Loucy (cell line): ENCODE data around the gene TEX261.
"Not testable (repeated sequence)": the region's sequence is repeated elsewhere in the genome, so short reads cannot be mapped to it uniquely, and the experiment has no call there.

Experiments used
- H2AFZ ChIP-seq: fragments of 200-600 bp; sonication (generic); 2 replicates; pipeline ENCODE4 v1.6.0; 2016; ENCODE audit warnings: antibody characterized with exemption, mild to moderate bottlenecking, low read length, moderate library complexity
- H3F3A ChIP-seq: fragments of 200-600 bp; 2 replicates; pipeline ENCODE4 v1.6.0; 2016; ENCODE audit warnings: antibody characterized with exemption, low read depth, mild to moderate bottlenecking
- H3K27me3 ChIP-seq: fragments of 200-600 bp; sonication (generic); 2 replicates; pipeline ENCODE4 v1.6.1; 2014; ENCODE audit warnings: low read length, mild to moderate bottlenecking; ENCODE audit not compliant: insufficient read depth, poor library complexity, severe bottlenecking
- H3K36me3 ChIP-seq: fragments of 200-600 bp; sonication (generic); 2 replicates; pipeline ENCODE4 v1.6.1; 2016; ENCODE audit warnings: low read length; ENCODE audit not compliant: insufficient read depth
- H3K4me1 ChIP-seq: fragments of 200-600 bp; sonication (generic); 2 replicates; pipeline ENCODE4 v1.5.1; 2014; ENCODE audit warnings: low read length, mild to moderate bottlenecking; ENCODE audit not compliant: insufficient read depth, poor library complexity, severe bottlenecking
- H3K4me2 ChIP-seq: fragments of 200-600 bp; sonication (generic); 2 replicates; pipeline ENCODE4 v1.6.0; 2014; ENCODE audit warnings: antibody characterized with exemption, low read length, low read depth, mild to moderate bottlenecking; ENCODE audit not compliant: poor library complexity, severe bottlenecking
- H3K4me3 ChIP-seq: fragments of 200-600 bp; sonication (generic); 2 replicates; pipeline ENCODE4 v1.5.1; 2014; ENCODE audit warnings: low read length, mild to moderate bottlenecking, mixed read lengths; ENCODE audit not compliant: poor library complexity, severe bottlenecking
- H3K79me2 ChIP-seq: fragments of 200-600 bp; sonication (generic); 2 replicates; pipeline ENCODE4 v1.6.1; 2014; ENCODE audit warnings: low read length; ENCODE audit not compliant: insufficient read depth
- H3K9ac ChIP-seq: fragments of 200-600 bp; sonication (generic); 2 replicates; pipeline ENCODE4 v1.6.0; 2014; ENCODE audit warnings: mild to moderate bottlenecking, low read depth, low read length, moderate library complexity; ENCODE audit not compliant: poor library complexity, severe bottlenecking
- H3K9me2 ChIP-seq: fragments of 200-600 bp; sonication (generic); replicated peaks from 2 replicates; pipeline ENCODE4 v1.6.1; 2016; ENCODE audit warnings: low read depth, low read length, mixed read lengths
- H3K9me3 ChIP-seq: fragments of 200-600 bp; sonication (generic); 2 replicates; pipeline ENCODE4 v1.6.1; 2014; ENCODE audit warnings: mild to moderate bottlenecking, antibody characterized with exemption, low read length, low read depth; ENCODE audit not compliant: insufficient read depth
- H4K20me1 ChIP-seq: fragments of 200-600 bp; sonication (generic); 2 replicates; pipeline ENCODE4 v1.6.0; 2014; ENCODE audit warnings: antibody characterized with exemption, low read length, mild to moderate bottlenecking; ENCODE audit not compliant: insufficient read depth, poor library complexity, severe bottlenecking
- EZH2phosphoT487 ChIP-seq: fragments of 200-600 bp; IDR thresholded peaks from 2 replicates; pipeline ENCODE4 v1.6.1; 2018; ENCODE audit warnings: antibody characterized with exemption, mild to moderate bottlenecking, moderate library complexity, borderline replicate concordance
- TF ChIP-seq, protein P1 (sequence below): fragments of 200-600 bp; sonication (generic); conservative IDR thresholded peaks from 2 replicates; pipeline ENCODE4 v1.5.1; 2014; ENCODE audit warnings: mild to moderate bottlenecking, antibody characterized with exemption, low read length

TEX261 gene

GRCh38 chr2:71000780-71001591 is 6.3 kb upstream of the TEX261 start:
- H3K4me1 ChIP-seq = peaks cover 14% of the 10 kb centered on the region
- no peaks in the 10 kb centered on the region for H3K9me3 ChIP-seq
- H3K4me2 ChIP-seq = peak overlapping the region; percentile 64
- no peaks in the 10 kb centered on the region for H4K20me1 ChIP-seq
- no peaks in the 10 kb centered on the region for H3K27me3 ChIP-seq
- H3F3A ChIP-seq = no peaks in the 10 kb centered on the region
- TF ChIP-seq, protein P1, sequence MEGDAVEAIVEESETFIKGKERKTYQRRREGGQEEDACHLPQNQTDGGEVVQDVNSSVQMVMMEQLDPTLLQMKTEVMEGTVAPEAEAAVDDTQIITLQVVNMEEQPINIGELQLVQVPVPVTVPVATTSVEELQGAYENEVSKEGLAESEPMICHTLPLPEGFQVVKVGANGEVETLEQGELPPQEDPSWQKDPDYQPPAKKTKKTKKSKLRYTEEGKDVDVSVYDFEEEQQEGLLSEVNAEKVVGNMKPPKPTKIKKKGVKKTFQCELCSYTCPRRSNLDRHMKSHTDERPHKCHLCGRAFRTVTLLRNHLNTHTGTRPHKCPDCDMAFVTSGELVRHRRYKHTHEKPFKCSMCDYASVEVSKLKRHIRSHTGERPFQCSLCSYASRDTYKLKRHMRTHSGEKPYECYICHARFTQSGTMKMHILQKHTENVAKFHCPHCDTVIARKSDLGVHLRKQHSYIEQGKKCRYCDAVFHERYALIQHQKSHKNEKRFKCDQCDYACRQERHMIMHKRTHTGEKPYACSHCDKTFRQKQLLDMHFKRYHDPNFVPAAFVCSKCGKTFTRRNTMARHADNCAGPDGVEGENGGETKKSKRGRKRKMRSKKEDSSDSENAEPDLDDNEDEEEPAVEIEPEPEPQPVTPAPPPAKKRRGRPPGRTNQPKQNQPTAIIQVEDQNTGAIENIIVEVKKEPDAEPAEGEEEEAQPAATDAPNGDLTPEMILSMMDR = peak; percentile 90
- TF ChIP-seq EZH2phosphoT487 = no peak
- no peaks in the 10 kb centered on the region for H3K79me2 ChIP-seq
- H3K9ac ChIP-seq = peak overlapping the region; percentile 59
- peak overlapping the region; percentile 71 for H3K4me3 ChIP-seq
- no peaks in the 10 kb centered on the region for H3K36me3 ChIP-seq
- peak overlapping the region; percentile 85 for H2AFZ ChIP-seq
- no peaks in the 10 kb centered on the region for H3K9me2 ChIP-seq

GRCh38 chr2:70999931-71000330 is 5.3 kb upstream of the TEX261 start:
- H3K4me3 ChIP-seq, H3K9me2 ChIP-seq, H3K9me3 ChIP-seq, H3K36me3 ChIP-seq, H3K79me2 ChIP-seq, H4K20me1 ChIP-seq, H3K27me3 ChIP-seq, H3K9ac ChIP-seq, H3K4me2 ChIP-seq, H2AFZ ChIP-seq, H3F3A ChIP-seq: not testable (repeated sequence)
- peaks cover 24% of the 10 kb centered on the region for H3K4me1 ChIP-seq

- H3K4me3 ChIP-seq = peak overlapping the region; percentile 4
- no peaks in the 10 kb centered on the region for H3K9me2 ChIP-seq
- H4K20me1 ChIP-seq = peaks cover 2% of the 10 kb centered on the region
- TF ChIP-seq, protein P1 = no peak
- TF ChIP-seq EZH2phosphoT487 = no peak
- H2AFZ ChIP-seq = no peak overlapping the region
- no peaks in the 10 kb centered on the region for H3F3A ChIP-seq
- H3K4me2 ChIP-seq = peak overlapping the region; percentile 42
- peaks cover 2% of the 10 kb centered on the region; the same call in 1 of the 2 replicates for H3K79me2 ChIP-seq
- no peaks in the 10 kb centered on the region for H3K27me3 ChIP-seq
- H3K9me3 ChIP-seq = no peaks in the 10 kb centered on the region
- H3K36me3 ChIP-seq = no peaks in the 10 kb centered on the region
- H3K9ac ChIP-seq = no peak overlapping the region
- peaks cover 25% of the 10 kb centered on the region for H3K4me1 ChIP-seq
These were observed 4.7 kb upstream of the TEX261 start for GRCh38 chr2:70999362-70999761.

- not testable (repeated sequence) for H3K27me3 ChIP-seq, H3K79me2 ChIP-seq, H3K9me3 ChIP-seq, H3K9me2 ChIP-seq, H4K20me1 ChIP-seq, H3F3A ChIP-seq, H3K36me3 ChIP-seq, H3K4me3 ChIP-seq, H2AFZ ChIP-seq, H3K9ac ChIP-seq
- peak overlapping the region; percentile 42 for H3K4me2 ChIP-seq
- peaks cover 26% of the 10 kb centered on the region for H3K4me1 ChIP-seq
These were observed 4.2 kb upstream of the TEX261 start for GRCh38 chr2:70998885-70999284.
